Measurements from ENCODE around the gene BPIFB2. TPM values are rescaled to one million over a fixed set of nuclear protein-coding genes. Genes with fewer than 3 reads are reported as not detected.
"Not testable (repeated sequence)": the region's sequence is repeated elsewhere in the genome, so short reads cannot be mapped to it uniquely, and the experiment has no call there.

BPIFB2 gene
- total RNA-seq, 1 experiment from 2014 or later, result 0.15 TPM

- TF ChIP-seq EZH2phosphoT487 (IDR thresholded peaks at IDR 0.05; ENCODE audit: borderline replicate concordance) (no peak), CEBPB (IDR thresholded peaks at IDR 0.05; ENCODE audit: low read depth) (no peak), EGR1 (IDR thresholded peaks at IDR 0.05; ENCODE audit: low read depth) (no peak), POLR2AphosphoS5 (IDR thresholded peaks at IDR 0.05; ENCODE audit: low read depth, low read length) (no peak)
- no peak overlapping the region for H3K4me3 ChIP-seq (replicated peaks in 1 of 2; ENCODE audit: low read depth in 1 of 2, low read length in 2 of 2)
- ATAC-seq (no peak), DNase-seq (ENCODE audit: low read depth, low spot score) (no peak)
- CTCF ChIA-PET, result no interaction called here
- no TSS peak for BruUV-seq (replicated peaks)
- intact Hi-C loops (cut with micrococcal nuclease), result no loop called here
- H3K9ac ChIP-seq (ENCODE audit: low read length), result no peak overlapping the region
- peaks cover 15% of the 10 kb centered on the region; the same call in 1 of the 2 replicates for H3K27me3 ChIP-seq (ENCODE audit: insufficient read depth, low read length)
- H3K27ac ChIP-seq (ENCODE audit: low read depth, low read length), result no peak overlapping the region
- H3K4me2 ChIP-seq (ENCODE audit: low read length), result no peak overlapping the region
- no peaks in the 10 kb centered on the region for H3K9me2 ChIP-seq (ENCODE audit: insufficient read depth)
- peaks cover 0 to 5% of the 10 kb centered on the region in 2 experiments; a peak in 1 of 4 replicates for H3K9me3 ChIP-seq (ENCODE audit: control insufficient read depth in 1 of 2, insufficient read depth in 1 of 2, low read depth in 1 of 2, low read length in 2 of 2)
- RAD21 ChIA-PET (ENCODE audit: low non-redundant PET in 1 of 2, low total read pairs in 2 of 2, uncharacterized antibody in 2 of 2, unreplicated experiment in 2 of 2), result no interaction called here
- no peak overlapping the region for H2AFZ ChIP-seq (ENCODE audit: low read depth, low read length, poor library complexity, severe bottlenecking)
- no peaks in the 10 kb centered on the region for H3K36me3 ChIP-seq (ENCODE audit: control insufficient read depth in 1 of 2, insufficient read depth in 2 of 2, low read length in 2 of 2)
- POLR2A ChIA-PET, result no interaction called here
- H3K79me2 ChIP-seq (ENCODE audit: insufficient read depth, low read length), result no peaks in the 10 kb centered on the region
- no peaks in the 10 kb centered on the region for H3K4me1 ChIP-seq (ENCODE audit: control insufficient read depth in 1 of 2, insufficient read depth in 2 of 2, low read length in 2 of 2)
- H4K20me1 ChIP-seq (ENCODE audit: insufficient read depth), result no peaks in the 10 kb centered on the region
Observed at GRCh38 chr20:33042983-33043730, 35.7 kb downstream of the BPIFB2 start.

- RAD21 ChIA-PET (ENCODE audit: low non-redundant PET in 1 of 2, low total read pairs in 2 of 2, uncharacterized antibody in 2 of 2, unreplicated experiment in 2 of 2), result no interaction called here
- peaks cover 12% of the 10 kb centered on the region; the same call in 1 of the 2 replicates for H3K27me3 ChIP-seq (ENCODE audit: insufficient read depth, low read length)
- BruUV-seq (replicated peaks), result no TSS peak
- TF ChIP-seq SIN3A (IDR thresholded peaks at IDR 0.05; ENCODE audit: low read depth) (no peak), ELF1 (IDR thresholded peaks at IDR 0.05; ENCODE audit: borderline replicate concordance, low read depth) (no peak)
- H3K4me1 ChIP-seq (ENCODE audit: control insufficient read depth in 1 of 2, insufficient read depth in 2 of 2, low read length in 2 of 2), result no peaks in the 10 kb centered on the region
- H3K4me3 ChIP-seq (replicated peaks in 1 of 2; ENCODE audit: low read depth in 1 of 2, low read length in 2 of 2), result no peak overlapping the region
- no peaks in the 10 kb centered on the region for H3K36me3 ChIP-seq (ENCODE audit: control insufficient read depth in 1 of 2, insufficient read depth in 2 of 2, low read length in 2 of 2)
- CTCF ChIA-PET, result no interaction called here
- ATAC-seq (no peak), DNase-seq (ENCODE audit: low read depth, low spot score) (no peak)
- no peak overlapping the region for H3K9ac ChIP-seq (ENCODE audit: low read length)
- peaks cover 0 to 5% of the 10 kb centered on the region in 2 experiments; a peak in 1 of 4 replicates for H3K9me3 ChIP-seq (ENCODE audit: control insufficient read depth in 1 of 2, insufficient read depth in 1 of 2, low read depth in 1 of 2, low read length in 2 of 2)
- H3K79me2 ChIP-seq (ENCODE audit: insufficient read depth, low read length), result no peaks in the 10 kb centered on the region
- intact Hi-C loops (cut with micrococcal nuclease), result no loop called here
- H3K9me2 ChIP-seq (ENCODE audit: insufficient read depth), result no peaks in the 10 kb centered on the region
- no peak overlapping the region for H2AFZ ChIP-seq (ENCODE audit: low read depth, low read length, poor library complexity, severe bottlenecking)
- no peak overlapping the region for H3K27ac ChIP-seq (ENCODE audit: low read depth, low read length)
- no peak overlapping the region for H3K4me2 ChIP-seq (ENCODE audit: low read length)
- POLR2A ChIA-PET, result no interaction called here
- no peaks in the 10 kb centered on the region for H4K20me1 ChIP-seq (ENCODE audit: insufficient read depth)
Observed at GRCh38 chr20:33043731-33044181, 36.3 kb downstream of the BPIFB2 start.

GRCh38 chr20:33045129-33045721 is 37.7 kb downstream of the BPIFB2 start:
- H3K27ac ChIP-seq (ENCODE audit: low read depth, low read length); CTCF ChIA-PET; H4K20me1 ChIP-seq (ENCODE audit: insufficient read depth); BruUV-seq (replicated peaks); intact Hi-C loops (cut with micrococcal nuclease); H3K4me3 ChIP-seq (replicated peaks in 1 of 2; ENCODE audit: low read depth in 1 of 2, low read length in 2 of 2); H3K4me1 ChIP-seq (ENCODE audit: control insufficient read depth in 1 of 2, insufficient read depth in 2 of 2, low read length in 2 of 2); DNase-seq (ENCODE audit: low read depth, low spot score); H3K27me3 ChIP-seq (ENCODE audit: insufficient read depth, low read length); RAD21 ChIA-PET (ENCODE audit: low non-redundant PET in 1 of 2, low total read pairs in 2 of 2, uncharacterized antibody in 2 of 2, unreplicated experiment in 2 of 2); H3K9ac ChIP-seq (ENCODE audit: low read length); H2AFZ ChIP-seq (ENCODE audit: low read depth, low read length, poor library complexity, severe bottlenecking); H3K79me2 ChIP-seq (ENCODE audit: insufficient read depth, low read length); ATAC-seq; H3K36me3 ChIP-seq (ENCODE audit: control insufficient read depth in 1 of 2, insufficient read depth in 2 of 2, low read length in 2 of 2); H3K9me3 ChIP-seq (ENCODE audit: control insufficient read depth in 1 of 2, insufficient read depth in 1 of 2, low read depth in 1 of 2, low read length in 2 of 2); H3K4me2 ChIP-seq (ENCODE audit: low read length); POLR2A ChIA-PET; H3K9me2 ChIP-seq (ENCODE audit: insufficient read depth): not testable (repeated sequence)

All from HCT116 (cell line).